T-cell (primary cell): Measurements from ENCODE around the gene SDK1. TPM values are rescaled to one million over a fixed set of nuclear protein-coding genes. Genes with fewer than 3 reads are reported as not detected.
"Not testable (repeated sequence)": the region's sequence is repeated elsewhere in the genome, so short reads cannot be mapped to it uniquely, and the experiment has no call there.

Experiments used
- ATAC-seq, 4 experiments: fragments of 200-7000 bp in 3 of 4; fragments of 150-1000 bp in 1 of 4; cut with Tn5 transposase; replicated peaks in 1 of 4; 1 replicate in 3 of 4; 2 replicates in 1 of 4; pipeline ENCODE4 v1.10.0; 2021; ENCODE audit warnings: moderate library complexity in 3 of 4, mild to moderate bottlenecking in 2 of 4, moderate number of reproducible peaks in 1 of 4
- CTCF ChIA-PET, 2 donors: fragments of 300-600 bp; sonication (Branson Sonifier 250); formaldehyde crosslinking; loops; one replicate each; lab custom pipeline; 2022; ENCODE audit warnings: antibody characterized with exemption in 2 of 2; lab: Charles Lee
- POLR2A ChIA-PET, 2 donors: fragments of 300-600 bp; sonication (Branson Sonifier 250); formaldehyde crosslinking; loops; one replicate each; lab custom pipeline; 2022; ENCODE audit warnings: antibody characterized with exemption in 2 of 2; lab: Charles Lee
- DNase-seq, 35 experiments: peaks; one replicate each; pipeline versions ENCODE4 v3.0.0 to v3.0.0-alpha.2; 2013 to 2023
- H3K27ac ChIP-seq: one replicate; pipeline ENCODE4 v1.5.1; 2013; ENCODE audit warnings: low read length
- H3K27me3 ChIP-seq, 2 experiments: replicated peaks in 1 of 2; 1 replicate in 1 of 2; 2 replicates in 1 of 2; pipeline versions ENCODE4 v1.6.1 to v1.7.0; 2013; ENCODE audit warnings: low read length in 1 of 2, mixed read lengths in 1 of 2; ENCODE audit not compliant: control insufficient read depth in 2 of 2, insufficient read depth in 2 of 2; ENCODE audit errors: extremely low read depth in 1 of 2
- H3K36me3 ChIP-seq, 2 donors: 1 replicate in 1 of 2; 2 replicates in 1 of 2; pipeline versions ENCODE4 v1.6.1 to v1.7.0; 2013; ENCODE audit warnings: low read length in 1 of 2; ENCODE audit not compliant: control insufficient read depth in 2 of 2, insufficient read depth in 1 of 2; ENCODE audit errors: extremely low read depth in 1 of 2
- H3K4me1 ChIP-seq, 2 experiments: 1 replicate in 1 of 2; 2 replicates in 1 of 2; pipeline versions ENCODE4 v1.6.1 to v1.7.0; 2013; ENCODE audit warnings: low read length in 2 of 2, mixed read lengths in 1 of 2; ENCODE audit not compliant: insufficient read depth in 2 of 2, control insufficient read depth in 1 of 2; ENCODE audit errors: extremely low read depth in 1 of 2
- H3K4me3 ChIP-seq, 2 donors: 1 replicate in 1 of 2; 2 replicates in 1 of 2; pipeline versions ENCODE4 v1.5.1 to v1.7.0; 2013; ENCODE audit warnings: mild to moderate bottlenecking in 2 of 2, low read length in 1 of 2, moderate library complexity in 1 of 2; ENCODE audit not compliant: control insufficient read depth in 1 of 2; ENCODE audit errors: extremely low read depth in 1 of 2
- H3K9me3 ChIP-seq: 2 replicates; pipeline ENCODE4 v1.7.0; 2013
- H3K27ac Mint-ChIP-seq, 2 donors: one replicate each; pipeline ENCODE4 v1.8.0; 2020 to 2021; ENCODE audit warnings: mild to moderate bottlenecking in 2 of 2, mixed read lengths in 2 of 2
- H3K27me3 Mint-ChIP-seq, 2 donors: one replicate each; pipeline ENCODE4 v1.8.0; 2021 to 2022; ENCODE audit warnings: mixed read lengths in 2 of 2
- H3K36me3 Mint-ChIP-seq: one replicate; pipeline ENCODE4 v1.8.0; 2021; ENCODE audit warnings: mixed read lengths
- H3K4me1 Mint-ChIP-seq, 3 donors: one replicate each; pipeline ENCODE4 v1.8.0; 2020 to 2022; ENCODE audit warnings: mixed read lengths in 3 of 3, mild to moderate bottlenecking in 1 of 3
- H3K4me3 Mint-ChIP-seq, 3 donors: one replicate each; pipeline ENCODE4 v1.8.0; 2020 to 2022; ENCODE audit warnings: mild to moderate bottlenecking in 3 of 3, mixed read lengths in 3 of 3, moderate library complexity in 3 of 3
- H3K9me3 Mint-ChIP-seq, 3 donors: one replicate each; pipeline ENCODE4 v1.8.0; 2020 to 2022; ENCODE audit warnings: mixed read lengths in 3 of 3
- WGBS: methylation state at CpG from one replicate; pipeline ENCODE4 v1.1.5; 2013; ENCODE audit warnings: missing lambda C conversion rate; ENCODE audit not compliant: insufficient coverage; 5-methylcytosine and 5-hydroxymethylcytosine counted together
- total RNA-seq, 35 experiments: library from RNA in 6 of 35; stranded (reverse) in 6 of 35; fragments of 120-200 nt in 1 of 35; gene quantifications; one replicate each; pipeline versions ENCODE4 v1.2.1 to v1.2.4 and lab custom pipeline; 2013 to 2026

Gene SDK1
- total RNA-seq, 5 donors from 2014 or later (not counting 1 experiment from before 2014, with no cell fraction given) = 0.47 to 1.7 (median 0.63) TPM

DNA sequence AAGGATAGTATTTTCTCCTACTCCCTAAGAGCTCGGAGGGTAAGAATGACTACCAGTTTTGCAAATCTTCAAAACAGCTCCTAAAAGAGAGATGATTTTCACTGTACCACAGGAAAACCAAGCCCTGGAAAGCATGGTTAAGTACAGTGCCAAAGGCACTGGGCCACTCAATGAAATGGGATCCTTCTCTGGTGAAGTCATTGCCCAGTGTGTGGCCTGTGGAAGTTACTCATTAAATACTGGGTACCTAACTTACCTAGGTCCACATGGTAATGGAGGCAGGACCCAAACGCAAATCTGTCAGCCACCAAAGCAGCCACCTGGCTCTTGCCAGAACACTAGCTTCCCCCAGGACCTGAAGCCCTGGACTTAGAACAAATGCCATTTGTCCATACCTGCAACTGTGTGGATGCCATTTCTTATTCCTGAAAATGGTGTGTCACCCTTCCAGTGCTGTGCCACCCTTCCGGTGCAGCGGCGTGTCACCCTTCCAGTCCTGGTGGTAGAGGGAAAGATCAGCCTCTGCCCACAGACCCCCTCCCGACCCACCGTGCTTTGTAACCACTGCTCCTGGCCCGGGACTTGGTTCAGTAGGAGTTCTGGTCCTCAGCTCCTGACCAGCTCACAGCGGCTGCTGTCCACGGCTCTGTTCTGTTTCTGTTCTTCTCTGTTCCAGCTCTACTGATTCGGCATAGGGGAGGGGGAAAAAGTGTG, 659.2 kb downstream of the SDK1 start:
- no peaks in the 10 kb centered on the region for H3K36me3 ChIP-seq
- no peaks in the 10 kb centered on the region for H3K4me1 Mint-ChIP-seq
- no peaks in the 10 kb centered on the region for H3K9me3 ChIP-seq
- no peak overlapping the region for H3K27ac ChIP-seq
- CTCF ChIA-PET = no interaction called here
- DNase-seq (no peak), ATAC-seq (no peak)
- H3K27me3 ChIP-seq = peaks cover 0 to 2% of the 10 kb centered on the region in 2 experiments
- H3K9me3 Mint-ChIP-seq = peaks cover 3 to 9% (median 4%) of the 10 kb centered on the region in 3 donors
- H3K36me3 Mint-ChIP-seq = no peaks in the 10 kb centered on the region
- POLR2A ChIA-PET = no interaction called here
- H3K27me3 Mint-ChIP-seq = peaks cover 0 to 9% of the 10 kb centered on the region in 2 donors
- no peak overlapping the region for H3K4me3 ChIP-seq
- WGBS = 92% methylated on average over 7 of the region's 11 CpGs
- no peak overlapping the region for H3K4me3 Mint-ChIP-seq
- H3K4me1 ChIP-seq = no peaks in the 10 kb centered on the region
- no peak overlapping the region for H3K27ac Mint-ChIP-seq

DNA sequence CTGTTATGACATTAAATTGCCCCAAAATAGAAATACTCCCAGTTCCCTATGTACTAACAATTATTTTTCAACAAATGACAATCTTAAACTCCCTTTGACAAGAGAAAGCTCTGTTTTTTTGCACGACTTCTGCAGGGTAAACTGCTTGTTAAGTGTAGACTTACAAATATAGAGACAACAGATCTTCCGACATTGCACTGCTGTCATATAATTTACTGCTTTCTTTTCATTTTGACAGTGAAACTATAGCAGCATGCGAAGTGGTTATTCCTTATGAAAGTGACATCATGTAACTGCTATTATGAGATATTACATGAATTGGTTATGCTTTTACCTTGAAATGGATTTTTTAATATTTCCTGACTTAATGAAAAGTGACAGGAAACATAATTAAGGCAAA, 659.9 kb downstream of the SDK1 start:
- DNase-seq = no peak
- Mint-ChIP-seq H3K27me3 (peaks cover 0 to 8% of the 10 kb centered on the region in 2 donors), H3K4me3 (no peak overlapping the region), H3K4me1 (no peaks in the 10 kb centered on the region), H3K27ac (no peak overlapping the region), H3K36me3 (no peaks in the 10 kb centered on the region), H3K9me3 (peaks cover 3 to 9% (median 4%) of the 10 kb centered on the region in 3 donors)
- Histone ChIP-seq H3K27me3 (no peaks in the 10 kb centered on the region), H3K4me3 (no peak overlapping the region), H3K27ac (no peak overlapping the region), H3K36me3 (no peaks in the 10 kb centered on the region), H3K9me3 (no peaks in the 10 kb centered on the region), H3K4me1 (no peaks in the 10 kb centered on the region)
- WGBS = 80% methylated on average over 1 of the region's 3 CpGs
- ChIA-PET CTCF (no interaction called here), POLR2A (no interaction called here)
- ATAC-seq = no peak

DNA sequence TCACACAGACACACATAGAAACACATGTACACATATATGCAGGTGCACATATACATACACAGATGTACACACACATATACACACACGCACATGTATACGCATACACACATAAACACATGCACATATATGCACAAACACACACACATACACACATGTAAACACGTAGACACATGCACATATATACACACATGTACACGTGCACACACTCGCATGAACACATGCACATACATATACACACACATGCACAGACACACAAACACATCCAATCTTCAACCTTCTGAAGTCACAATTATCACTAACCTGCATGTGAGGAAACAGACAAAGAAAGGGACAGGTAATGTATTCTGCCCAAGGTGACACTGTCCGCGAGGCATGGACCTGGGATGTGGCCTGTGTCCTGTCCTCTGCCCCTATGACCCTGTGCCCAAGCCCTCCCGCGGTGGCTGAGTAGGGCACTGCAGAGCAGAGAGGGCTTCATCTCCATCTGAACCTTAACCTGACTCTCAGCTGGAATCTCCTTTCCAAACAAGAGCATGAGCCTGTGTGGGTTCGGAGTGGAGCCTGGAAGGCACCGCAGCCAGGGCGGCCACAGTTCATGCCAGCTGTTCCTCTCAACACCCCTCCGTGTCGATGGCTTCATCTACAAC, 660.9 kb downstream of the SDK1 start:
- no peaks in the 10 kb centered on the region for H3K27me3 ChIP-seq
- H3K4me1 Mint-ChIP-seq = no peaks in the 10 kb centered on the region
- no peak overlapping the region for H3K4me3 ChIP-seq
- CTCF ChIA-PET = no interaction called here
- H3K9me3 ChIP-seq = no peaks in the 10 kb centered on the region
- H3K36me3 ChIP-seq = no peaks in the 10 kb centered on the region
- H3K9me3 Mint-ChIP-seq = peaks cover 3 to 9% (median 4%) of the 10 kb centered on the region in 3 donors
- no peaks in the 10 kb centered on the region for H3K4me1 ChIP-seq
- no peak for ATAC-seq
- no peak overlapping the region for H3K4me3 Mint-ChIP-seq
- DNase-seq = no peak
- no peak overlapping the region for H3K27ac Mint-ChIP-seq
- no peaks in the 10 kb centered on the region for H3K36me3 Mint-ChIP-seq
- WGBS = 97% methylated on average over 10 of the region's 14 CpGs
- H3K27me3 Mint-ChIP-seq = peaks cover 0 to 4% of the 10 kb centered on the region in 2 donors
- POLR2A ChIA-PET = no interaction called here
- H3K27ac ChIP-seq = no peak overlapping the region

DNA sequence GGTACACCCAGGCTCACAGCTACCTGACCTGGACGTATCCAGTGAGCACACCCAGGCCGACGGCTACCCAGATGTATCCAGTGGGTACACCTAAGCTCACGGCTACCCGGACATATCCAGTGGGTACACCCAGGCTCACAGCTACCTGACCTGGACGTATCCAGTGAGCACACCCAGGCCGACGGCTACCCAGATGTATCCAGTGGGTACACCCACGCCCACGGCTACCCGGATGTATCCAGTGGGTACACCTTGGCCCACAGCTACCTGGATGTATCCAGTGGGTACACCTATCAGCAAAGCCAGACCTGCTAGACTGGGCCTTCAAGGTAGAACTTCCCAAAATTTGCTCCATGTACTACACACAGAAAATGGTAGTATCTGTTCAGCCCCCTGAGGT, 662.7 kb downstream of the SDK1 start:
- H3K4me1 Mint-ChIP-seq, H3K4me3 ChIP-seq, H3K9me3 ChIP-seq, CTCF ChIA-PET, H3K27me3 Mint-ChIP-seq, H3K27ac Mint-ChIP-seq, H3K36me3 Mint-ChIP-seq, H3K27ac ChIP-seq, H3K4me1 ChIP-seq, H3K36me3 ChIP-seq, DNase-seq, ATAC-seq, POLR2A ChIA-PET, H3K4me3 Mint-ChIP-seq, H3K9me3 Mint-ChIP-seq, H3K27me3 ChIP-seq: not testable (repeated sequence)
- 96% methylated on average over 11 of the region's 11 CpGs for WGBS

DNA sequence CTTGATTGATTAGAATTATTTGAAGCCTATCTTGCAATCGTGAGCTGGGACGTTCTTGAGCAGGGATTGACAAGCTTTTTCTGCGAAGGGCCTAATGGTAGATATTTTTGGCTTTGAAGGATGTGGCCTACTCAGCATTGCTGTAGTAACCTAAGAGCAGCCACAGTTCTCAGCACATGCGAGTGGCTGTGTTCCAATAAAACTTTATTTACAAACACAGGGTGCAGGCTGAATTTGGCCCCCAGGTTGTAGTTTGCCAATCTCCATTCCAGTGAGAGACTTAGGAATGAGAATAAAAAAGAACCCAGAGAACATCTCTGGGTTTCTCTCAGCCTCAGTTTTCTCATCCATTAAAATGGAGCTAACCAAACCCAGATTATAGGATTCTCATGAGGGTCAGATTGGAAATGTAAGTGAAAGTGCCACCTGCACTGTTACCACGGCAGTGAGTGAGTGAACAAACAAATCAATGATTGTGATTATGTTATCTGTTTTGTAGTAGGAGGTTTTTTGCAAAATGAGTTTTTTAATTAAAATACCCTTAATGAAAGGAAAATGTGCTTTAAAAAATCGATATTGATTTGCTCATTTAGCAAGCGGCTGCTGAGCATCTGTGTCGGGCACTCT, 664.0 kb downstream of the SDK1 start:
- Histone ChIP-seq H3K27ac (no peak overlapping the region), H3K27me3 (peaks cover 0 to 2% of the 10 kb centered on the region in 2 experiments), H3K9me3 (no peaks in the 10 kb centered on the region), H3K36me3 (no peaks in the 10 kb centered on the region), H3K4me3 (no peak overlapping the region), H3K4me1 (no peaks in the 10 kb centered on the region)
- POLR2A ChIA-PET = no interaction called here
- H3K4me1 Mint-ChIP-seq = no peaks in the 10 kb centered on the region
- no peaks in the 10 kb centered on the region for H3K27me3 Mint-ChIP-seq
- H3K9me3 Mint-ChIP-seq = peaks cover 3 to 9% (median 4%) of the 10 kb centered on the region in 3 donors
- CTCF ChIA-PET = no interaction called here
- no peak overlapping the region for H3K4me3 Mint-ChIP-seq
- no peak for DNase-seq
- WGBS = 83% methylated on average over 4 of the region's 8 CpGs
- no peak overlapping the region for H3K27ac Mint-ChIP-seq
- no peak for ATAC-seq
- H3K36me3 Mint-ChIP-seq = no peaks in the 10 kb centered on the region

DNA sequence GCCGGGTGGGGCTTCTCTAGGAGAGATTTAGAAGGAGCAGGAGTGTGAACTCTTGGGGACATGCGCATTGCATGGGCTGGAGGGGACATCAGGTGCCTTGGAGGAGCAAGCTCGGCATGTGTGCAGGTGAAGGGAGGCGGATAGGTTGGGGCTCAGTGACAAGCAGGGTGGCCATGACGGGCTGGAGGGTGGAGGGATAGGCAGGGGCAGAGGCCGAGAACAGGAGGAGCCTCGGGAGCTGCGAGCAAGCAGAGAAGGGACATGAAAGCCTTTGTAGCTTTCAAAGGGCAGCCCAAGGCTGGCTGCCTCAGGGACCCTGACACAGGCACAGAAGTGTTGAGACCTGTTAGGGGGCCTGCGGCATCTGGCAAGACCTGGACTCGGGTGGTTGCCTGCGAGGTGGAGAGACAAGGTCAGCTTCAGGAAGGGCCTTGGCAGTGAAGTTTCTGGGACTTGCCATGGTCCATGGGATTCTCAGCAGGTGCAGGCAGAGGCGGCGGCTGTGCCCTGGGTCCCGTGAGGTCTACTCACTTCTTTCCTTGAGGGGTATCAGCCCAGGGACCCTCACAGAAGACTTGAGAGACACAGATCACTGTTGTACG, 664.8 kb downstream of the SDK1 start:
- no peaks in the 10 kb centered on the region for H3K4me1 Mint-ChIP-seq
- no peak overlapping the region for H3K4me3 ChIP-seq
- H3K36me3 ChIP-seq = no peaks in the 10 kb centered on the region
- ATAC-seq = no peak
- CTCF ChIA-PET = no interaction called here
- peaks cover 0 to 2% of the 10 kb centered on the region in 2 experiments for H3K27me3 ChIP-seq
- no peaks in the 10 kb centered on the region for H3K36me3 Mint-ChIP-seq
- no peaks in the 10 kb centered on the region for H3K4me1 ChIP-seq
- POLR2A ChIA-PET = no interaction called here
- no peaks in the 10 kb centered on the region for H3K9me3 ChIP-seq
- no peak overlapping the region for H3K4me3 Mint-ChIP-seq
- H3K27ac Mint-ChIP-seq = no peak overlapping the region
- DNase-seq = no peak
- H3K9me3 Mint-ChIP-seq = peaks cover 3 to 9% (median 3%) of the 10 kb centered on the region in 3 donors
- H3K27ac ChIP-seq = no peak overlapping the region
- no peaks in the 10 kb centered on the region for H3K27me3 Mint-ChIP-seq
- WGBS = 83% methylated on average over 15 of the region's 15 CpGs
